GM18861 (cell line): ENCODE results near the gene POU3F3.

Experiments
- ATAC-seq: cut with Tn5 transposase; IDR thresholded peaks from one replicate; pipeline ENCODE4 v1.9.1; 2021; ENCODE audit not compliant: unreplicated experiment

Gene POU3F3

DNA sequence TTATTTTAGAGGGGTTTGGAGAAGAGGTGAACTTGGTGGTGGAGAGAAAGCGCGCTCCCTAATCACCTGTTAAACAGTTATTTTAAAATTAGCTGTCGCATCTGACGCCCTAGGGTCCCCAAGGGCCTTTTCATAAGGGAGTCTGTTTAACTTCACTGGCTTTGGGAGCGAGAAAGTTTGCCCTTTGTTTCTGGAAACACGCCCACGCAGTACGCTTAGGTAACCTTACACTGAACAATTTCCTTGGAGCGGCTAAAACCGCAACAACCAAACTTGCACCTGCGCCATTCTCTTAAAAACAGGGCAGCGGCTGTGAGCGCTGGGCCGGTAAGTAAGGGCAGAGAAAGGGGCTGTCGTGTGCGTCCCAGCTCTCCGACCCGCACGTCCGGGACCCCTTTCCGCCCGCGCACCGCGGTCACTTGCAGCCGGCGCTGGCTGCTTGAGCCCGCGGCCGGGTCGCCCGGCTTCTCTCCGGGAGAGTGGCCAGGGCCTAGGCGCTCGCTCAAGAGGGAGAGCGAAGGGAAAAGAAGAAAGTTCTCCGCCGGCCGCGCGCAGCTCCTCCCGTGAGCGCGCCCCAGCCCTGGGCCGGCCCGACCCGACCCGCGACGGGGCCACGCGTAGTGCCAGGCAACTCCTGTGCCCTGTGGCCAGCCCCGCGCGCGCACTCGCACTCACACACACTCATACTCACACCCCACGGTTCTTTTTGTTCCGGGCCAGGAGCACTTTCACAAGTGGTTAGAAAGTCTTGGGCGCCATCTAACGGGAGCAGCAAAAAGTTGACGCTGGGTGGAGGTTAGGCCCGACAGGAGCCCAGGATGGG, 19.2 kb downstream of the POU3F3 start:
- ATAC-seq = peak; percentile 85

- ATAC-seq = no peak
These were observed 19.8 kb downstream of the POU3F3 start for GRCh38 chr2:104873689-104874054.

GRCh38 chr2:104874230-104874629, 20.3 kb downstream of the POU3F3 start:
- no peak for ATAC-seq

DNA sequence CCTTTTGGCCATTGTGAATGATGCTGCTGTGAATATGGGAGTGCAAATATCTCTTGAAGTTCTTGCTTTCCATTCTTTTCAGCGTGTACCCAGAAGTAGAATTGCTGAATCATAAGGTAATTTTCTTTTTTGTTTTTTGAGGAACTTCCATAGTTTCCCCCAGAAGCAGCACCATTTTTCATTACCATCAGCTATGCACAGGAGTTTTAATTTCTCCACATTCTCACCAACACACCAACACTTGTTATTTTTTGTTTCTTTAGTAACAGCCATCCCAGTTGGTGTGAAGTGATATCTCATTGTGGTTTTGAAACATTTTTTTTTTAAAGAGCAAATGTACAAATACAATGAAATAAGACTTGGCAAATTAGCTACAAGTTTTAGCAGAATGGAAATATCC, 21.3 kb downstream of the POU3F3 start:
- no peak for ATAC-seq

DNA sequence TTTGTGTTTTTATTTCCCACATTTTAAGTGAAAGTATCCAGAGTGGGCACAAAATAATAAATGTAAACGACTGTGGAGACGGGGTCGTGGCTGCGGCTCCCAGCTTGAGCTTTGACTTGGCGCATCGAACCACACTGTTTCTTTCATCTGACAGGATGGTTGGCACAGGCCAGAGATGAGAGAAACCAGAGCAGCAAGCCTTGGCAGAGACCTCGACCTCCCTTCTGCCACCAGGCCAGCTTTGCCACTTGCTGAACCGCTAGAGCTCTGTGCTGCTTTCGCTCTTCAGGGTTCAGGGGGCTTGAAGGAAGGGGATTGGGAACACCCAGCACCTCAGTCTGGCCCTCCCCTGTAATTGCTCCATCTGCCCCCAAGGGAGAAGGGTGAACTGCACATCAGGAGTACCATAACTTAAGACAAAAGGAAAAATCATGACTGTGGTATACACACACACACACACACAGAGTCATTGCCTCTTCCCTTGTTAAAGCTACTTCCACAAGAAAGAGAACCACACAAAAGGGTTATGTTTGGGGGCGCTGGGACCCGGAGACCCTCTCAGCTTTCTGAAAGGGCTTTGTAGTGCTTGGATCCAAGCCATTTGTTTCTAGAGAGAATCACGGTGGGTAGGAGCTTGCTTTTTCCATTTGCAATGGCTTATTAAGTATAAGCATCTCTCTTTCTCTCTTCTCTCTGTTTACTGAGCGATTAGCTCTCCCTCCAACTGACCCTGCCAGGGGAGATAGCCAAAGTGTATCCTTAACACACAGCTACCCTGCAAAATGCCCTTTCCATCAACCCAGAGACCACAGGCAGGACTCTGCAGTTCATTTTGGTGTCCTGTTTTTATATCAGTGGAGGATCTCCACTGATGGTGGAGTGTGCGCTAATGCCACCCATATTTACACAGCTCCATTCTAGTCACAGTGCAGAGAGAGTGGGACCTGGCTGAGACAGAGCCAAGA, 23.0 kb downstream of the POU3F3 start:
- no peak for ATAC-seq

- no peak for ATAC-seq
These were observed 25.1 kb downstream of the POU3F3 start for GRCh38 chr2:104878863-104879512.

- ATAC-seq = no peak
These were observed 26.2 kb downstream of the POU3F3 start for GRCh38 chr2:104880076-104880475.

GRCh38 chr2:104883357-104883756, 29.4 kb downstream of the POU3F3 start:
- no peak for ATAC-seq

- ATAC-seq = no peak
These were observed 31.3 kb downstream of the POU3F3 start for GRCh38 chr2:104885119-104885782.

GRCh38 chr2:104887676-104888075, 33.8 kb downstream of the POU3F3 start:
- no peak for ATAC-seq

DNA sequence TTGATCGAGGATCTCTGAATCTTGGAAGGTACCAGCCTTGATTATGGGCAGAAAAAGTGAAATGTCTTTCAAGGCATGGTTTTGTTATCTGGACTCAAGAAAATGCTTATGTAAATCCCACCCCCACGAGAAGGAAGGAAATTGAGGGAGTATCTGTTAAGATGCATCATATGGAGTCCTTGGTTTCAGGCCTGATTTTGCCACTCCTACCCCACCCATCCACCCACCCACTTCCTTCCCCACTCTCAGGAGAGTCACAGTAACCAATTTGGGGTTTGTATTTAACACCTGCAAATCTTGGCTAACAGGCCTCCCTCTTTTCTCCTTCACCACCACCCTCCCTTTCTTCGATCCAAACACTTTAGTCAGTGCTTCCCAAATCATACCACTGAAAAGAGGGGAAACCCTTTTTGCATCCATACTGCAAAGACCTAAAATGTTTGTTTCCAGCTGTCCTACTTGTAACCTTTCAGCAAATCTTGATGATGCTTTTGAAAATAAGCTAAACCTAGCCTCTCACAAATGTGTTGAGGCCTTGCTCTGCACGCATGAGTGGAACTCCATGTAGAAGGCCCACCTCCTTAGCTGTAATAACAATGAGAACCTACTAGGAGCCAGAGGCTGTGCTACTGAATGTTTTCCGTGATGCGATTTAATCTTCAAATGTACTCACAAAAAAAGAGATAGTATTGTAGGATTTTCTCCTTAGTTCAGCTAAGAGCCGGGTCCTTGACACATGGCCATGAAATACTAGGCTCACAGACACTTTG, 34.8 kb downstream of the POU3F3 start:
- no peak for ATAC-seq

DNA sequence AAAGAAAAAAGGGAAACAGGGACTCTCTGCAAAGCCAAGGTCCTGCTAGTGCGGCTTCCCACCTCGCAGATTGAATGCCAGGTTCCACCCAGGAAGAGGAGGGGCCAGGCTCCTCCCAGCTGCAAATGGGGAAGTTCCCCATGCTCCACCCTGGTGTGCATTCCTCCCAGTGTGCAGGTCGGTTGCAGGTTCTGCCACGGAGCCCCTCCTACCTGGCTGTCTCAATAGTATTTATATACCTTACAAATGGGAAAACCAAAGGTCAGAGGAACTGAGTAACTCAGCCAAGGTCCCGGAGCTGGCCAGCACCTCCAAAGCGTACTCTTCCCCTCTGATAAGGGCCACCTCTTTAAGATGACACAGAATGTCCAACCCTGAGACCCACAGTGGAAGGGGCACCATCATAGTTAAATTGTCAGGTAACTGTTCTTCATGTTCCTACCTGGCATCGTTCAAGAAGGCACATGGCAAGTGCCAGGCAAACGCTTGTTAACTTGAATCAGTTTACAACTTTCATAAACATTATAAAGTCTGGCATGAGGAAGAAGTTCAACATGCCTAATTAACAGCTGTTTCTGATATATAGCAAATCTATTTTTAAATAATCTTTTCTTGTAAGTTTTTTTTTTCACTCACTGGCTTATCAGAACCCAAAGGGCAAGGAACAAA, 35.5 kb downstream of the POU3F3 start:
- ATAC-seq = no peak

DNA sequence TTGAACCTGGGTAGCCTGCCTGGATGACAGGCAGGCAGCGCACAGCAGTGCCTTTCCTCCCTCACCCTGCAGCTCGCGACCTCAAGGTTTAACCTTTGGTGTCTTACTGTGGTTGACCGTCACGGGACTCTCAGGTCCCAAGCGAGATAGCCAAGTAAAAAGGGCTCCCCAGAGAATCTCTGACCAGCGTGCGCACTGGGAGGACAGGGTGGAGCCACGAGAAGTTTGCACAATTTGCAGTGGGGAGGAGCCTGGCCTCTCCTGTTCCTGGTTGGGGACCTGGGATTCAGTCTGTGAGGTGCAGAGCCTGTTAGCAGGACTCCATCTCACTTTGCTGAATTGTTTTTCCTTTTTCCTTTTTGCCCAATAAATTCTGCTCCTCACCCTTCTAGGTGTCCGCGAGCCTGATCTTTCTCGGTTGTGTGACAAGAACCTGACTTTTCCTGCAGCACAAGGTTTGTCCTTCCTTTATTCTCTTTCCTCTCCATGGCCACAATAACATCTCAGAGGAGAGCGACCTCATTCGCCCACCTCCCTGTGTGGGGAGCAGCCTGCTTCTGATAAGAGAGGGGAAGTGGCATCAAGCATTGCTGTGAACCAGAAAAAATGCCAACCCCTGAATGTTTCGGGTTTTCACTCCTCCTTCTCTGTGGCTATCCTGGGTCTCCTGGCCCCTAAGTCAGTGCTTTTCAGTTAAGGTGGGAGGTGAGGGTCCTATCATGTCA, 36.2 kb downstream of the POU3F3 start:
- ATAC-seq = no peak

DNA sequence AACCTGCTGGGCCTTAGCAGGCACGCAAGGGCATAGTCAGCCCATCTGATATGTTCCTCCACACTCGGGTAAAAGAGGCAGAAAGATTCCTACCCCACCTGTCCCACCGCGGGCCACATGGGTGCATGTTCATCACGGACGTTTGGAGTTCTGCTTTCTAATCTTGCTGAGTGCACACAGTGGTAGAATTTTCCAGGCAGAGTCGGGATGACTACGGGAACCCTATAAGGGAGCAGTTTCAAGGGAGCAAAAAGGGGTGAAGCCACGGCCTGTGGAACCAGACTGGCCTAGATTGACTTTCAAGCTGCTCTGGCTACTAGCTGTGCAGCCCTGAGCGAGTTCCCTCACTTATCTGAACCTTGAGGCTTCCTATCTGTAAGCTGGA, 36.8 kb downstream of the POU3F3 start:
- no peak for ATAC-seq

DNA sequence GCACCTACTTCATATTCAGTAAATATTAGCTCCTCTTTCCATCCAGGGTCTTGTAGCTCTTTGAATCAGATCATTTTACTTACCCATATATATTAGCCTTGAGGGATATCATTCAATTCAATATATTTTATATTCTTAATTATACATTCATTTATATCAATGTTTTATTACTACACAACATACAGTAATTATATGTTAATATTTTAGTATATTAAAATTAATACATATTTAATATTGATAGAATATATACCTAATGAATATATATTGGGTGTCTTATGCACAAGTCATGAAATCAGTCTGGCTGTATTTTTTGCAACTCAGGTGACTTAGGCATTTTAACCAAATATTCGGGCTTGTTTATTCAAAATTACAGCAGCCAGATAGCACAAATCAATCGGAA, 37.2 kb downstream of the POU3F3 start:
- no peak for ATAC-seq

DNA sequence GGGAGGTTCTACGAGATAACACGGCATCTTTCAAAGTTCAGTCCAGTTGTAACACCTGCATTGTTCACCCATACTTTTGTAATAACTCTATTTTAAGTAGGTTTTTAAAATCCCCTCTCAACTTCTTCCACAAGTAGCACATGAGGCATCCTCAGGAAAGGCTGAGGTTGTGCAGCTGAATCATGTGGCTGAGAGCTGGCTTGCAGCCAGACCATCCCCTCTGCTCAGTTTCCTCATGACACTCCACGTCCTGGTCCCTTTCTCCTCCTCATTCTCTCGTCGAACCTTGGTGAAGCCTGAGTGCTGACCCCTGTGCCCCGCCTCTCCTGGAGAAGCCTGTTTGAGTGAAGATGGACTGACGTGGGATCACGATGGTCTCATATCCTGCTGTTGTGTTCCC, 42.5 kb downstream of the POU3F3 start:
- no peak for ATAC-seq

DNA sequence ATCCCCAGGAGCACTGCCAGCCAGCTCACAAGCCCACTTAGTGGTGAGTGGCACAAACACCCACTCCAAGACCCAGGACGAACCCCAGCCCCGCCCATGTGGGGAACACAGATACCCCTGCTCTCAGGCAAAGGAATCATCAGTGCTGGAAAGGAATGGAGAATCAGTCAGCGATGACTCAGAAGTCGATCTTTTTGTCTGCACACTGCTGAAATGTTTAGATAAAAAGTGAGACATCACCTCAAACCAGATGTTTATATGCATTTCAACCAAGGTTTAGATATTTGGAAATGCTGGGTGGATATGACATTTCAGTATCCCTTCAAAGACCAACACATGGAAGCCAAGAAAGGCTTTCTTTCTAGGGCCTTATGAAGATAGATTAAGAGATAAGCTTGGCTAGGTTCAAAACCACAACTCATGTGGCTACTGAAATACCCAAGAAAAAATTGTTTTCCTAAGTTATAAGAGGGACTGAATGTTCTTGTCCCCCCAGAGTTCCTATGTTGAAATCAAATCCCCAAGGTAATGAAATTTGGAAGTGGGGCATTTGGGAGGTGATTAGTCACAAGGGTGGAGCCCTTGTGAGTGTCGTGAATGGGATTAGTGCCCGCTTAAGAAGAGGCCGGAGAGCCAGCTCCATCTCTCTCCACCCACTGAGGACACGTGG, 43.7 kb downstream of the POU3F3 start:
- ATAC-seq = no peak

DNA sequence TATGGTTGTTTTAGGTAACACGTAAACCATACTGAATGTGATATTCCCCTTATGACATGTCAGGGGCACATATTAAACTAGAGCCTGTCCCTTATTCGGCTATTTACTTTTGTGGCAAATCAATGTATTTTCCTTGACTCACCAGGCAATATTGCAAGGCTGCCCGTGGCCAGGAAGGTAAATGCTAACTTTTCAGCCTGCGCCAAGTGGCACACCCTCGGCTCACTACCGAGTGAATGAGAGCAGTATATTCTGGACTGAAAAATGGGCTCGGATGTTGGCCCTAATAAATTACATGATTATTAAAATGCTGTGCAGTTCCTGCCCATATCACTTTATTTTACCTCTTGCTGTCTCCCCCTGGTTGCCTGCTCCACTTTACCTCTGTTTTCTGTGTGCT, 46.7 kb downstream of the POU3F3 start:
- no peak for ATAC-seq
